ENCODE measurements around the gene WNK3. TPM values are rescaled to one million over a fixed set of nuclear protein-coding genes. Genes with fewer than 3 reads are reported as not detected.

Gene WNK3
- total RNA-seq, 1 donor from 2014 or later: 6.0 TPM

GRCh38 chrX:54223581-54223980 is 134.3 kb downstream of the WNK3 start:
- no peak for TF ChIP-seq CTCF (IDR thresholded peaks at IDR 0.05)
- no peak overlapping the region for H3K4me3 Mint-ChIP-seq (ENCODE audit: unreplicated experiment)
- peaks cover 1% of the 10 kb centered on the region for H3K36me3 Mint-ChIP-seq (ENCODE audit: low read depth)
- H3K9me3 Mint-ChIP-seq (ENCODE audit: low read depth): peaks cover 4% of the 10 kb centered on the region
- H3K27me3 Mint-ChIP-seq (ENCODE audit: low read depth): no peaks in the 10 kb centered on the region
- H3K27ac Mint-ChIP-seq (ENCODE audit: unreplicated experiment): no peak overlapping the region
- no peak for DNase-seq (ENCODE audit: low spot score)
- H3K4me1 Mint-ChIP-seq (ENCODE audit: low read depth): no peaks in the 10 kb centered on the region

GRCh38 chrX:54213603-54214002 is 144.2 kb downstream of the WNK3 start:
- Mint-ChIP-seq H3K9me3 (ENCODE audit: low read depth) (peaks cover 4% of the 10 kb centered on the region), H3K27ac (ENCODE audit: unreplicated experiment) (no peak overlapping the region), H3K4me1 (ENCODE audit: low read depth) (peaks cover 4% of the 10 kb centered on the region), H3K36me3 (ENCODE audit: low read depth) (peaks cover 2% of the 10 kb centered on the region), H3K4me3 (ENCODE audit: unreplicated experiment) (no peak overlapping the region), H3K27me3 (ENCODE audit: low read depth) (no peaks in the 10 kb centered on the region)
- DNase-seq (ENCODE audit: low spot score): no peak
- no peak for TF ChIP-seq CTCF (IDR thresholded peaks at IDR 0.05)

GRCh38 chrX:54208531-54208930 is 149.3 kb downstream of the WNK3 start:
- no peak for DNase-seq (ENCODE audit: low spot score)
- Mint-ChIP-seq H3K9me3 (ENCODE audit: low read depth) (no peaks in the 10 kb centered on the region), H3K27ac (ENCODE audit: unreplicated experiment) (peak overlapping the region; percentile 89), H3K4me1 (ENCODE audit: low read depth) (peaks cover 7% of the 10 kb centered on the region), H3K4me3 (ENCODE audit: unreplicated experiment) (no peak overlapping the region), H3K27me3 (ENCODE audit: low read depth) (no peaks in the 10 kb centered on the region), H3K36me3 (ENCODE audit: low read depth) (no peaks in the 10 kb centered on the region)
- no peak for TF ChIP-seq CTCF (IDR thresholded peaks at IDR 0.05)

GRCh38 chrX:54198262-54198661 is 159.6 kb downstream of the WNK3 start:
- no peak overlapping the region for H3K27ac Mint-ChIP-seq (ENCODE audit: unreplicated experiment)
- DNase-seq (ENCODE audit: low spot score): no peak
- no peak for TF ChIP-seq CTCF (IDR thresholded peaks at IDR 0.05)
- H3K4me3 Mint-ChIP-seq (ENCODE audit: unreplicated experiment): no peak overlapping the region
- H3K4me1 Mint-ChIP-seq (ENCODE audit: low read depth): no peaks in the 10 kb centered on the region
- H3K36me3 Mint-ChIP-seq (ENCODE audit: low read depth): no peaks in the 10 kb centered on the region
- H3K27me3 Mint-ChIP-seq (ENCODE audit: low read depth): no peaks in the 10 kb centered on the region
- no peaks in the 10 kb centered on the region for H3K9me3 Mint-ChIP-seq (ENCODE audit: low read depth)

GRCh38 chrX:54194982-54195588 is 162.8 kb downstream of the WNK3 start:
- Mint-ChIP-seq H3K27me3 (ENCODE audit: low read depth) (no peaks in the 10 kb centered on the region), H3K27ac (ENCODE audit: unreplicated experiment) (no peak overlapping the region), H3K4me3 (ENCODE audit: unreplicated experiment) (no peak overlapping the region), H3K4me1 (ENCODE audit: low read depth) (no peaks in the 10 kb centered on the region), H3K9me3 (ENCODE audit: low read depth) (no peaks in the 10 kb centered on the region), H3K36me3 (ENCODE audit: low read depth) (no peaks in the 10 kb centered on the region)
- no peak for TF ChIP-seq CTCF (IDR thresholded peaks at IDR 0.05)
- DNase-seq (ENCODE audit: low spot score): no peak

All from chondrocyte (in vitro differentiated cells).